ENCODE results near the gene TMEM37.

The TMEM37 gene

GRCh38 chr2:119480184-119480583 is 48.5 kb downstream of the TMEM37 start:
- no peaks in the 10 kb centered on the region for H3K27me3 ChIP-seq (ENCODE audit: control insufficient read depth, insufficient read depth, low read length)
- H3K9ac ChIP-seq (ENCODE audit: low read depth, low read length): no peak overlapping the region
- peaks cover 4% of the 10 kb centered on the region for H3K4me1 ChIP-seq (ENCODE audit: control insufficient read depth, insufficient read depth, low read length)
- H3K4me3 ChIP-seq (ENCODE audit: low read depth, low read length): no peak overlapping the region
- H3K9me3 ChIP-seq (ENCODE audit: control insufficient read depth, insufficient read depth, low read length): no peaks in the 10 kb centered on the region
- no peaks in the 10 kb centered on the region for H3K36me3 ChIP-seq (ENCODE audit: control insufficient read depth, insufficient read depth, low read length)

GRCh38 chr2:119480718-119481142 is 49.1 kb downstream of the TMEM37 start:
- Histone ChIP-seq H3K36me3 (ENCODE audit: control insufficient read depth, insufficient read depth, low read length) (no peaks in the 10 kb centered on the region), H3K27me3 (ENCODE audit: control insufficient read depth, insufficient read depth, low read length) (no peaks in the 10 kb centered on the region), H3K9ac (ENCODE audit: low read depth, low read length) (no peak overlapping the region), H3K4me3 (ENCODE audit: low read depth, low read length) (no peak overlapping the region), H3K4me1 (ENCODE audit: control insufficient read depth, insufficient read depth, low read length) (peaks cover 4% of the 10 kb centered on the region), H3K9me3 (ENCODE audit: control insufficient read depth, insufficient read depth, low read length) (no peaks in the 10 kb centered on the region)

GRCh38 chr2:119481501-119482455 is 50.1 kb downstream of the TMEM37 start:
- Histone ChIP-seq H3K9ac (ENCODE audit: low read depth, low read length) (no peak overlapping the region), H3K4me1 (ENCODE audit: control insufficient read depth, insufficient read depth, low read length) (no peaks in the 10 kb centered on the region), H3K4me3 (ENCODE audit: low read depth, low read length) (no peak overlapping the region), H3K36me3 (ENCODE audit: control insufficient read depth, insufficient read depth, low read length) (no peaks in the 10 kb centered on the region), H3K9me3 (ENCODE audit: control insufficient read depth, insufficient read depth, low read length) (no peaks in the 10 kb centered on the region), H3K27me3 (ENCODE audit: control insufficient read depth, insufficient read depth, low read length) (no peaks in the 10 kb centered on the region)

GRCh38 chr2:119482481-119483394 is 51.1 kb downstream of the TMEM37 start:
- no peaks in the 10 kb centered on the region for H3K4me1 ChIP-seq (ENCODE audit: control insufficient read depth, insufficient read depth, low read length)
- H3K9ac ChIP-seq (ENCODE audit: low read depth, low read length): no peak overlapping the region
- H3K4me3 ChIP-seq (ENCODE audit: low read depth, low read length): no peak overlapping the region
- H3K36me3 ChIP-seq (ENCODE audit: control insufficient read depth, insufficient read depth, low read length): no peaks in the 10 kb centered on the region
- H3K27me3 ChIP-seq (ENCODE audit: control insufficient read depth, insufficient read depth, low read length): no peaks in the 10 kb centered on the region
- no peaks in the 10 kb centered on the region for H3K9me3 ChIP-seq (ENCODE audit: control insufficient read depth, insufficient read depth, low read length)

GRCh38 chr2:119483395-119483753 is 51.7 kb downstream of the TMEM37 start:
- no peaks in the 10 kb centered on the region for H3K4me1 ChIP-seq (ENCODE audit: control insufficient read depth, insufficient read depth, low read length)
- no peaks in the 10 kb centered on the region for H3K27me3 ChIP-seq (ENCODE audit: control insufficient read depth, insufficient read depth, low read length)
- H3K36me3 ChIP-seq (ENCODE audit: control insufficient read depth, insufficient read depth, low read length): no peaks in the 10 kb centered on the region
- no peak overlapping the region for H3K4me3 ChIP-seq (ENCODE audit: low read depth, low read length)
- H3K9me3 ChIP-seq (ENCODE audit: control insufficient read depth, insufficient read depth, low read length): no peaks in the 10 kb centered on the region
- no peak overlapping the region for H3K9ac ChIP-seq (ENCODE audit: low read depth, low read length)

- H3K4me1 ChIP-seq (ENCODE audit: control insufficient read depth, insufficient read depth, low read length): no peaks in the 10 kb centered on the region
- no peaks in the 10 kb centered on the region for H3K27me3 ChIP-seq (ENCODE audit: control insufficient read depth, insufficient read depth, low read length)
- H3K36me3 ChIP-seq (ENCODE audit: control insufficient read depth, insufficient read depth, low read length): no peaks in the 10 kb centered on the region
- no peaks in the 10 kb centered on the region for H3K9me3 ChIP-seq (ENCODE audit: control insufficient read depth, insufficient read depth, low read length)
- H3K4me3 ChIP-seq (ENCODE audit: low read depth, low read length): no peak overlapping the region
- no peak overlapping the region for H3K9ac ChIP-seq (ENCODE audit: low read depth, low read length)
Observed at GRCh38 chr2:119483896-119484718, 52.5 kb downstream of the TMEM37 start.

- Histone ChIP-seq H3K4me1 (ENCODE audit: control insufficient read depth, insufficient read depth, low read length) (no peaks in the 10 kb centered on the region), H3K36me3 (ENCODE audit: control insufficient read depth, insufficient read depth, low read length) (no peaks in the 10 kb centered on the region), H3K27me3 (ENCODE audit: control insufficient read depth, insufficient read depth, low read length) (no peaks in the 10 kb centered on the region), H3K4me3 (ENCODE audit: low read depth, low read length) (no peak overlapping the region), H3K9ac (ENCODE audit: low read depth, low read length) (no peak overlapping the region), H3K9me3 (ENCODE audit: control insufficient read depth, insufficient read depth, low read length) (no peaks in the 10 kb centered on the region)
Observed at GRCh38 chr2:119484834-119485233, 53.2 kb downstream of the TMEM37 start.

GRCh38 chr2:119485336-119486110 is 53.9 kb downstream of the TMEM37 start:
- no peak overlapping the region for H3K4me3 ChIP-seq (ENCODE audit: low read depth, low read length)
- H3K9me3 ChIP-seq (ENCODE audit: control insufficient read depth, insufficient read depth, low read length): no peaks in the 10 kb centered on the region
- H3K36me3 ChIP-seq (ENCODE audit: control insufficient read depth, insufficient read depth, low read length): no peaks in the 10 kb centered on the region
- no peaks in the 10 kb centered on the region for H3K4me1 ChIP-seq (ENCODE audit: control insufficient read depth, insufficient read depth, low read length)
- H3K27me3 ChIP-seq (ENCODE audit: control insufficient read depth, insufficient read depth, low read length): no peaks in the 10 kb centered on the region
- H3K9ac ChIP-seq (ENCODE audit: low read depth, low read length): no peak overlapping the region

GRCh38 chr2:119486196-119486827 is 54.7 kb downstream of the TMEM37 start:
- Histone ChIP-seq H3K9me3 (ENCODE audit: control insufficient read depth, insufficient read depth, low read length) (no peaks in the 10 kb centered on the region), H3K9ac (ENCODE audit: low read depth, low read length) (no peak overlapping the region), H3K27me3 (ENCODE audit: control insufficient read depth, insufficient read depth, low read length) (no peaks in the 10 kb centered on the region), H3K4me1 (ENCODE audit: control insufficient read depth, insufficient read depth, low read length) (no peaks in the 10 kb centered on the region), H3K36me3 (ENCODE audit: control insufficient read depth, insufficient read depth, low read length) (no peaks in the 10 kb centered on the region), H3K4me3 (ENCODE audit: low read depth, low read length) (no peak overlapping the region)

- H3K9ac ChIP-seq (ENCODE audit: low read depth, low read length): no peak overlapping the region
- peaks cover 2% of the 10 kb centered on the region for H3K4me1 ChIP-seq (ENCODE audit: control insufficient read depth, insufficient read depth, low read length)
- H3K27me3 ChIP-seq (ENCODE audit: control insufficient read depth, insufficient read depth, low read length): no peaks in the 10 kb centered on the region
- no peaks in the 10 kb centered on the region for H3K36me3 ChIP-seq (ENCODE audit: control insufficient read depth, insufficient read depth, low read length)
- H3K4me3 ChIP-seq (ENCODE audit: low read depth, low read length): no peak overlapping the region
- H3K9me3 ChIP-seq (ENCODE audit: control insufficient read depth, insufficient read depth, low read length): no peaks in the 10 kb centered on the region
Observed at GRCh38 chr2:119486886-119487285, 55.2 kb downstream of the TMEM37 start.
